ENCODE measurements around the gene GPER1.

The GPER1 gene

DNA sequence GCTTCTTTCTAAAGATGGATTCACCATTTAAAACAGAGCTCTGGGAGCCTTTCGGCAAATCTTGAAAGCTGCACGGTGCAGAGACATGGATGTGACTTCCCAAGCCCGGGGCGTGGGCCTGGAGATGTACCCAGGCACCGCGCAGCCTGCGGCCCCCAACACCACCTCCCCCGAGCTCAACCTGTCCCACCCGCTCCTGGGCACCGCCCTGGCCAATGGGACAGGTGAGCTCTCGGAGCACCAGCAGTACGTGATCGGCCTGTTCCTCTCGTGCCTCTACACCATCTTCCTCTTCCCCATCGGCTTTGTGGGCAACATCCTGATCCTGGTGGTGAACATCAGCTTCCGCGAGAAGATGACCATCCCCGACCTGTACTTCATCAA, 3.7 kb downstream of the GPER1 start:
- no peak for DNase-seq

DNA sequence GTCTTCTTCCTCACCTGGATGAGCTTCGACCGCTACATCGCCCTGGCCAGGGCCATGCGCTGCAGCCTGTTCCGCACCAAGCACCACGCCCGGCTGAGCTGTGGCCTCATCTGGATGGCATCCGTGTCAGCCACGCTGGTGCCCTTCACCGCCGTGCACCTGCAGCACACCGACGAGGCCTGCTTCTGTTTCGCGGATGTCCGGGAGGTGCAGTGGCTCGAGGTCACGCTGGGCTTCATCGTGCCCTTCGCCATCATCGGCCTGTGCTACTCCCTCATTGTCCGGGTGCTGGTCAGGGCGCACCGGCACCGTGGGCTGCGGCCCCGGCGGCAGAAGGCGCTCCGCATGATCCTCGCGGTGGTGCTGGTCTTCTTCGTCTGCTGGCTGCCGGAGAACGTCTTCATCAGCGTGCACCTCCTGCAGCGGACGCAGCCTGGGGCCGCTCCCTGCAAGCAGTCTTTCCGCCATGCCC, 4.3 kb downstream of the GPER1 start:
- no peak for DNase-seq

DNA sequence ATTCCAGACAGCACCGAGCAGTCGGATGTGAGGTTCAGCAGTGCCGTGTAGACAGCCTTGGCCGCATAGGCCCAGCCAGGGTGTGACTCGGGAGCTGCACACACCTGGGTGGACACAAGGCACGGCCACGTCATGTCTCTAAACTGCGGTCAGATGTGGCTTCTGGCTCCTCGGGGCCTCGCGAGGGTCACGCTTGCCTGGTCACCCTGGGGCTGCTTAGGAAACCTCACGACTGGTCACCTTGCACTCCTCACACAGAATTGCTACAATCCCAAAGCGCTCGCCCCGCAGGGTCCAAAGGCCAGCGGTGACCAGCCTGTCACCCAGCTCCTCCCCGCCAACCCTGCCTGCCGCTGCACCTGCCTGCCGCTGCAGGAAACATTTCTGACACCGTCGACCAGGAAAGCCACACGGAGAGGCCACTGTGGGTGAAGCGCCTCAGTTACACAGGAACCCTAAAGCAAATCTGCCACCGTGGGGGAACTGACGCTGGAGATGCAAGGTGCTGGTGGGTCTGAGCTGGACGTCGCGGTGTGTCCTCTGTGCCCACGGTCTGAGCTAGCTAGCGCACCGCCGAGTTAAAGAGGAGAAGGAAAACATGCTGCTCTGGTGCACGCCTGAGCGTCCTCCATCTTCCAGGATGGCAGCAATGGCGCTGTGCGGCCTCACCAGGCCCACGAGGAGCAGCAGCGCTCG, 5.0 kb downstream of the GPER1 start:
- no peak for DNase-seq

DNA sequence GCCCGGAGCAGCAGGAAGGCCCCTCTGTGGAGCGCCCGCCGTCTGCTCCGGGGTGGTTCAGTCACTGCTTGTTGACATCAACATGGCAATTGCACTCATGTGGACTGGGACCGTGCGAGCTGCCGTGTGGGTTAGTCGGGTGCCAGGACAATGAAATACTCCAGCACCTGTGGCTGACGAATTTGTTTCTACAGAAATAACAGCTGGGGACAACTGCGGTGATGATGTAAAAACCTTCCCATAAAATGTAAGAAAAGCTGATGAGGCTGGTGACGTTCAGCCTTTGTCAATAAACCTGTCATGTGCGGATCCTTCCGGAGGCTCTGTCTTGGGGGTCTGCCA, 5.6 kb downstream of the GPER1 start:
- DNase-seq, result no peak

DNA sequence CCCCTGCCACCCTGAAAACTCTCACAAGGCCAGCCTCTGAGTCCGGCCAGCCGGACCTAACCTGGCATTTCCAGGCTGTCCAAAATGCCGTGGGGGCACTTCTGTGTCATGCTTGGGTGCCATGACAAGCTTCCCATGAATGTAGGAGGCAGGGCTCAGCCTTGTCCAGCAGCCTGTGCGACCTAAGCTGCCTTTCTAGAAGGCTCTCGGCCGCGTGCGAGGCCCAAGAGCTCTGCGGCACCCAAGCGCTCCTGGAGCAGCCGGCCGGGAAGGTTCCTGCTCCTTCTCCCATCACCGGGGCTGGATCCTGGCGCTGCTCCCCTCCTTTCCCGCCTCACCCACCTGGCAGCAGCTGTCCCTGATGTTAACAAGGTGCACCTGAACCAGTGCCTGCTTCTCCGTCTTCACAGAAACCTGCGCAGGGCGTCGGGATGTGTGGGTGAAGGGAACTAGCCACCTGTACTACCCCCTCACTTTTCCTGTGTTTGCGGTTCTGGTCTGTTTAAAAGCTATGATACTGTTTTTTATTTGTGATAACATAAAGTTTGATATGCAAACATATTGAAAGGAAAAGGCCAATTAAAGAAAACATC, 6.1 kb downstream of the GPER1 start:
- DNase-seq, result no peak

GRCh38 chr7:1094870-1095269, 7.0 kb downstream of the GPER1 start:
- no peak for DNase-seq

DNA sequence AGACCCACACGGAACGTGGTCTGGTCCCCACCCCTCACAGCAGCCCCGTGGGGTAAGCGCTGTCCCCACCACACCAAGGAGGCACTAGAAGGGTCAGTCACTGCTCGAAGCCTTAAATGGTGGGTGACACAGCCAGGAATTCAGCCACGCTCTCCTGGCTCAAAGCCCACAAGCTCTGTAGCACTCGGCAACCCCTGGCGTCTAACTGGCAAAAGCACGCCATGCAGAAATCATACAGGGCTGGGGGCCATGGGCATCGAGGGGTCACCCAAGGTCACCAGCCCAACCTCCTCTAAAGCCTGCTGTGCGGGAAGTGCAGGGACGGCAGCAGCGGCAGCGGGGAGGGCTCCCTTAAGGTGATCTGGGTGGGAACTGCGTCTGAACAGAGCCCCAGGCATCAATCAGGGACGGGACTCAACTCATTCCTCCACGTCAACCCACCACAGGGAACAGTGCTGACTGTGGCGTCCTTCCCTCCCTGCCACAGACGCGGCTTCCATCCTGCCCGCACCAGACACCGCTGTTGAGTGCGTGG, 7.8 kb downstream of the GPER1 start:
- DNase-seq, result no peak

DNA sequence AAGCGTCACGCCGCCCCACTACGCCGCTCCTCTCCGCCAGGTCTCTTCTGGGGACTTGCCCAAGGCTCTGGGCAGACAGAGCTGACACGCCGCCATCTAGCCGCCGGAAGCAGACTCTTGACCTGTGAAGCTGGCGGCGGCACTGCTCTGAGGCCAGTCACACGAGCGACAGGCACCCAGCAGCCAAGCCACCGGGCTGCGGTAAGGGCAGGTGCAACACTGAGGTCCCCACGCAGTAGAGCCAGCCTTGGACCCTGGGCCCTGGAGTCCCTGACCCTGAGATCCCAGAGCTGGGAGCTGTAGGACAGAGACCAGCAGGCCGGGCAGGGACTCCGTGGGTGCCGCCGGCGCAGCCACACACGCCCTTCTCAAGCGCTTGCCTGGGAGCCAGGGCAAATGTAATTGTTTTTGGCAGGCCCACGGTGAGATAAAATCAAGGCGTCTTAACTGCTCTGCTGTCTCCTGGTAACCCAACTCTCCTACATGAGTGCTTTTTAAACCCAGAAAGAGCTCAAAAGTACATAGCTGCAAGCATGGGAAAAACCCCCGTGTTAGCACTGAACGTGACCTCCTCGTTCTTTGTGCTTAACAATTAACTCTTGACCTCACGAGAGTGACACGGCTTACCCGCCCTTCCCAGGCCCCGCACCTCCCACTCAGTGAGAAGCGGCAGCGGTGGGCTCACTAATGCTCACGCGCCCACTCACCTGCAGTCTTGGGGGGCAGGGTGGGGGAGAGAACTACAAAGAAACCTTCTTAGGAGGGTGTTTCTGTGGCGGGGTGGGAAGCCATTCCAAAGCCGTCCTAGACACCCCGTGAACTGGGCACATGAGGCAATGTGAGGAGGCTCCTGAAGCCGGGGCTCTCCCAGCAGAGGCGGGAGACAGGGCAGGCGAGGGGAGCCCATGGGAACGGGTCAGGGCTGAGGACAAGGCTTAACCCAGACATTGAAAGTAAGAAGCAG, 8.5 kb downstream of the GPER1 start:
- no peak for DNase-seq

GRCh38 chr7:1097120-1097504, 9.2 kb downstream of the GPER1 start:
- no peak for DNase-seq

DNA sequence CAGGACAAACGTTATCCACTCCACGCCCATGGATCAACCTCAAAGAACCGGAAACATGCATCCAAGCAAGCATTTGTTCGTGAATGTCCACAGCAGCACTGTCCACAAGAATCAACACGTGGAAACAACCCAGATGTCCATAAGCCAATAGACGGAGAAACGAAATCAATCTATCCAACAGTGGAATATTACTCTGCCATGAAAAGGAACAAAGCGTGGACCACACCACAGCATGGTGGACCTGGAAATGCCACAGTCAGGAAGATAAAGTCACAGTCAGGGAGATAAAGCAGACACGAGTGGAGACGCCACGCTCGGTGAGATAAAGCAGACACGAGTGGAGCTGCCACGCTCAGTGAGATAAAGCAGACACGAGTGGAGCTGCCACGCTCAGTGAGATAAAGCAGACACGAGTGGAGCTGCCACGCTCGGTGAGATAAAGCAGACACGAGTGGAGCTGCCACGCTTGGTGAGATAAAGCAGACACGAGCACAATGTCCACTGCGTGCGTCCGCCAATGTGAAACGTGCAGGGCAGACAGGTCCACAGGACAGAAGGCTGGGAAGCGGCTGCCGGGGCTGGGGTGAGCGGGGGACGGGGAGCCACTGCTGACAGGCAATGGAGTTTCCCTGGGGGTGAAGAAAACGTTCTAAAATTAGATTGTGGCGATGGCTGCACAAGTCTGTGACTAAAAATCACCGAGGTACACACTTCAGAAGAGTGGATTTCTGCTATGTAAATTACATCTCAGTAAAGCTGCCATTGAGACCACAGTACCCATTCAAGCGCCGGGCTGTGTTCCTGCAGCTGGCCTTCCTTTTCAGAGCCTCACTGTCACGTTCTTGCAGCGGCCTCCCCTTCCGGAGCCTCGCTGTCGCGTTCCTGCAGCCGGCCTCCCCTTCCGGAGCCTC, 10.6 kb downstream of the GPER1 start:
- no peak for DNase-seq

GRCh38 chr7:1099154-1099542, 11.2 kb downstream of the GPER1 start:
- DNase-seq, result no peak

DNA sequence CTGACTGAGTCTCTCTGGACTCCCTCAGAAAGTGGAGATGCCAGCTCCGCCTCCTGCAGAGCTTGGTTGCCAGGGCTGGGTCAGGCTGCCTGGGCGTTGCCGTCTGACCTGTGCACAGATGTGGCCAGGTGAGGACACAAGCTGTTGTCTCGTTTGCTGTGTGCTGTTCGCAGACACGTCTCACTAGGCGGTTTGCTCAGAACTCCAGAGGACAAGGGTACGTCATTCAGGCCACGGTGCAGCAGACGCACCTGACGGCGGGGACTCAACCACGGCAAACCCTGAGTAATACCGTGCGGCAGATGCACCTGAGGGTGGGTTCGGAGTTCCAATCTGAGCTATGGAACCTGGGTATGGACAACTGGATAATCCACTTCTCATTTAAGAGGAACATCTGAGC, 11.7 kb downstream of the GPER1 start:
- DNase-seq, result no peak

GRCh38 chr7:1100386-1100785, 12.5 kb downstream of the GPER1 start:
- no peak for DNase-seq

GRCh38 chr7:1100834-1101562, 13.1 kb downstream of the GPER1 start:
- no peak for DNase-seq

- no peak for DNase-seq
Observed at GRCh38 chr7:1101563-1102431, 13.9 kb downstream of the GPER1 start.

DNA sequence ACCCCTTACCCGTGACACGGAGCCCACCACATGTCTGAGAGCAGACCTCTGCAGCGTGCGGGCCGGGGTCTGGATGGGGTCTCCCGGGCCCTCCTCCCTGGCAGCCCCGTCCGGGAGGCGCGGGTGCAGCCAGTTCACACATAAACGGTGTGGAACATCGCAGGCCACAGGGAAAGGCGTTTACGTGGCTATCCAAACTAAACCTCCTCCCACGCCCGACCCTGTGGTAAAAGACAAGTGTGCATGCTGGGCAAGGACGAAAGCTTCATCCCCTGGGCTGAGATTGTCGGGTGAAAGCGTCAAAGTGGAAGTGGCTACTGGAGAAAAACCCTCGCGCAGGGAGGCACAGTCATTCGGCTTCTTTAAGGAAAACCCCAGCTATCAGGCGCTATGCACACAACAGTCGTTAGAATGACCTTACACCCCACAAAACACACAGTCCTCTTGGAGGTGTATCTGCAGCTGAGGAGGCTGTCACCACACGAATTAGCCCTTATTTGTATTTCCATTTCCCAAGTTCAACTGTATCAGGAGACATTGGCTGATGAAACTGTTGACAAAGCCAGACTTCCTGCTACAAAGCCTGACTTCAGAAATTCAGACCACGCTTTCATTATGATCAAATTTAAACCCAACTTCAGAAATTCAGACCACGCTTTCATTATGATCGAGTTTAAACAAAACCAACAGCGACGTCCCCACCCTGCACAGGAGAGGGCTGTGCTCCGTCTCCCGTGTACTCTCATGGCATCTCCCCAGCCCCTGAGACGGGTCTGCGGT, 15.3 kb downstream of the GPER1 start:
- no peak for DNase-seq

DNA sequence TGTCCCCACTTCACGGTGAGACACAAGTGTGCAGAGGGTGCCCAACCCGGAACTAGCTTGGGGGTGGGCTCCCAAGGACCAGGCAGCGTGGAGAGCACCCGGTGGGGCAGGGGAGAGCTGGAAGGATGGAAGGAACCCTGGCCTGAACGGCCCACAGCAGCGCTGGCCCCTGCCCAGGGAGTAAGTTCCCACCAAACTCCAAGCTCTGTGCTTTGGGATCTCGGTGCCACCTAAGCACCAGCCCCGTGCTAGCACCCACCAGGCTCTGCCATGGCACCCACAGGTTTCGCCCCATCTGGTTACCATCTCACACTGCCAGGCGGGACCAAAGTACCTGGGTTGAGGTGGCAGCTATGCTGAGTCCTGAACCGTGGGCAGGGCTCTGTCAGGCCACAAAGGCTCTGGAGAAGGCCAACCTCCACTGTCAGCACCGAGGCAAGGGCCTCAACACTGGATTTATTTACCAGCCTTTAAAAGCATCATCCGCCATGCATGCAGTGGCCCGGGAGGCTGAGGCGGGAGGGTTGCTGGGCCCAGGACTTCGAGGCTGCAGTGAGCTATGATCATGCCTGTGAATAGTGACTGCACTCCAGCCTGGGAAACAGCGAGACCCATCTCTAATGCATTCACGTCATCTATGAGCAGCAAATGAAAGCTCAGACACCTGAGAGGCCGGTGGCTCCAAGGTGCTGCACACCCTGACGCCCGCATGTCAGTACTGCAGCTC, 16.0 kb downstream of the GPER1 start:
- DNase-seq, result no peak

DNA sequence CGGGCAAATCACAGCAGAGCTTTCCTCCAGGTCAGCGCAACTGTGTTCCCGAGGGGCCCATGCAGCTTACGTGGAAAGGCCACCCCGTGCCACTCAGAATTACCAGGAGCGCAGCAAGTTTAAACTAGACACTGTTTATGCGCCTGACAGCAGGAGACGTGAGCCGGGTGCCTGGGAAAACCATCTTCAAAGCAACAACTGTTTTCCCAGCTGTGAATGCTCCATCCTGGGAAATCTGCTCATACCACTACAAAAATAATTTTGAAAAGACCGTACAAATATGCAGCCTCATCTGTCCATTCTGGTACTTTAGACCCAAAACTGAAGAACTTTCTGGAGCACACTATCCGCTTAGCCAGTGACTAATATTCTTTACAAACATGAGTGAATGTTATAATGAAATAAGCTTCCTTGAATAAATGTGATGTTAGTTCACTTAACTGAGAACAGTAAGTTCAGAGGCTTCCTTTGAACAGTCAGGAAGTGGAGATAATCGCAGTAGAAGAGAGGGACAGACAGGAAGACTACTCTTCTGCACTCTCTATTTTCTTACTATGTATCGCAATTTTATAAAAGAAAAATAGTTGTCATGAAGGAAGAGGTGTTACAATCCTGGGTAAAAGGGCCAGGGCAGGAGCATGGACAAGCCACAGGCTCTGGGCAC, 16.7 kb downstream of the GPER1 start:
- no peak for DNase-seq

DNA sequence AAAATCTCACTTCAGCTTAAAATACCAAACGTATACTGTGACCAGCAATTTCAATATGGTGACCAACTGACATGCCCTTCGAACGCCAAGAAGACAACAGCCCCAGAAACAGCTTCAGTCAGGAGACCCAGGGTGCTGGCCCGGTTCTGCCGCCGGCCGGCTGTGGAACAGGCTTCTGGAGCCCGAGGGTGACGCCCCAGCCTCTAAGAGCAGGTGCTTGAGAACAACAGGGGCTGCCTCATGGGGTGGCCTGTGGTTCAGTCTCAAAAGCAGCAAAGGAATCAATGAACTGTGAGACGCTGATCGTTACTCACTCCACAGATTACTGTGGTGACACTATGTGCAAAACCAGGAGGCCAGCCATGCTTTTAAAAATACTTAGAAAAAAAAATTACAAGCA, 17.3 kb downstream of the GPER1 start:
- no peak for DNase-seq

Measured in NCI-H446 treated with DMSO at 0.1 percent for 48 hours (cell line).